Measurements from ENCODE around the gene PCDHA4.
"Not testable (repeated sequence)": the region's sequence is repeated elsewhere in the genome, so short reads cannot be mapped to it uniquely, and the experiment has no call there.

Gene PCDHA4

GRCh38 chr5:140821375-140822280, 14.8 kb downstream of the PCDHA4 start, which contains the start of gene PCDHA5:
PCDHA5 (plus strand) TSS chr5:140821613.
- FAIRE-seq = no peak

GRCh38 chr5:140822281-140822629, 15.4 kb downstream of the PCDHA4 start:
- DNase-seq (ENCODE audit: insufficient read length, low spot score) = no peak
- no peak for FAIRE-seq

More at GRCh38 chr5:140821375-140822280, 14.8 kb downstream of the PCDHA4 start, which contains the start of gene PCDHA5:
- no peak for DNase-seq (ENCODE audit: insufficient read length, low spot score)

- not testable (repeated sequence) for FAIRE-seq
Measured at GRCh38 chr5:140822969-140823368, 16.1 kb downstream of the PCDHA4 start.

GRCh38 chr5:140823475-140823874, 16.6 kb downstream of the PCDHA4 start:
- FAIRE-seq (no peak), DNase-seq (ENCODE audit: insufficient read length, low spot score) (no peak)

More at GRCh38 chr5:140822969-140823368, 16.1 kb downstream of the PCDHA4 start:
- DNase-seq (ENCODE audit: insufficient read length, low spot score) = not testable (repeated sequence)

GRCh38 chr5:140827704-140828361, 21.0 kb downstream of the PCDHA4 start, which contains the start of gene PCDHA6:
PCDHA6 (plus strand) TSS chr5:140827960; CDS start chr5:140828092, 132 bp downstream.
- FAIRE-seq = no peak
- DNase-seq (ENCODE audit: insufficient read length, low spot score) = no peak

- FAIRE-seq (no peak), DNase-seq (ENCODE audit: insufficient read length, low spot score) (no peak)
Measured at GRCh38 chr5:140828362-140828737, 21.5 kb downstream of the PCDHA4 start.

- not testable (repeated sequence) for DNase-seq (ENCODE audit: insufficient read length, low spot score); FAIRE-seq
Measured at GRCh38 chr5:140829511-140830501, 22.9 kb downstream of the PCDHA4 start.

GRCh38 chr5:140833993-140834392, 27.1 kb downstream of the PCDHA4 start, which contains the start of gene PCDHA7:
PCDHA7 (plus strand) TSS chr5:140834269; CDS start chr5:140834384, 115 bp downstream.
- DNase-seq (ENCODE audit: insufficient read length, low spot score) (no peak), FAIRE-seq (no peak)

GRCh38 chr5:140834439-140835008, 27.7 kb downstream of the PCDHA4 start:
- FAIRE-seq = not testable (repeated sequence)

GRCh38 chr5:140835622-140836510, 29.0 kb downstream of the PCDHA4 start:
- DNase-seq (ENCODE audit: insufficient read length, low spot score) (no peak), FAIRE-seq (no peak)

More at GRCh38 chr5:140834439-140835008, 27.7 kb downstream of the PCDHA4 start:
- DNase-seq (ENCODE audit: insufficient read length, low spot score) = not testable (repeated sequence)

- FAIRE-seq (no peak), DNase-seq (ENCODE audit: insufficient read length, low spot score) (no peak)
Measured at GRCh38 chr5:140840978-140841962, 34.4 kb downstream of the PCDHA4 start, which contains the start of gene PCDHA8. PCDHA8 (plus strand) TSS chr5:140841187; CDS start chr5:140841322, 135 bp downstream.

GRCh38 chr5:140842798-140843733, 36.2 kb downstream of the PCDHA4 start:
- DNase-seq (ENCODE audit: insufficient read length, low spot score) = no peak

GRCh38 chr5:140848139-140849102, 41.6 kb downstream of the PCDHA4 start, which contains the start of gene PCDHA9:
PCDHA9 (plus strand) TSS chr5:140848382; CDS start chr5:140848496, 114 bp downstream.
- FAIRE-seq; DNase-seq (ENCODE audit: insufficient read length, low spot score): not testable (repeated sequence)

More at GRCh38 chr5:140842798-140843733, 36.2 kb downstream of the PCDHA4 start:
- FAIRE-seq = no peak

GRCh38 chr5:140849831-140850634, 43.2 kb downstream of the PCDHA4 start:
- not testable (repeated sequence) for FAIRE-seq

More at GRCh38 chr5:140849831-140850634, 43.2 kb downstream of the PCDHA4 start:
- not testable (repeated sequence) for DNase-seq (ENCODE audit: insufficient read length, low spot score)

Measured in GM19239 (cell line).